Mucosa of rectum (tissue), 2 donors: ENCODE results near the gene SHB.
"Not testable (repeated sequence)": the region's sequence is repeated elsewhere in the genome, so short reads cannot be mapped to it uniquely, and the experiment has no call there.

Source experiments
- H3K27ac ChIP-seq, 2 donors: one replicate each; pipeline ENCODE4 v1.7.0; 2013; ENCODE audit warnings: inconsistent platforms in 2 of 2, low read depth in 2 of 2, low read length in 2 of 2
- H3K27me3 ChIP-seq, 2 donors: one replicate each; pipeline ENCODE4 v1.7.0; 2013; ENCODE audit warnings: low read length in 2 of 2; ENCODE audit not compliant: control insufficient read depth in 2 of 2, insufficient read depth in 2 of 2
- H3K36me3 ChIP-seq, 2 donors: one replicate each; pipeline ENCODE4 v1.7.0; 2013; ENCODE audit warnings: low read length in 2 of 2; ENCODE audit not compliant: control insufficient read depth in 2 of 2, insufficient read depth in 2 of 2
- H3K4me1 ChIP-seq, 2 donors: one replicate each; pipeline ENCODE4 v1.7.0; 2013; ENCODE audit warnings: low read length in 2 of 2, mild to moderate bottlenecking in 1 of 2; ENCODE audit not compliant: control insufficient read depth in 2 of 2, insufficient read depth in 2 of 2
- H3K4me3 ChIP-seq, 2 donors: one replicate each; pipeline ENCODE4 v1.7.0; 2013; ENCODE audit warnings: low read length in 2 of 2
- H3K9ac ChIP-seq, 2 donors: one replicate each; pipeline ENCODE4 v1.7.0; 2013; ENCODE audit warnings: low read length in 2 of 2, low read depth in 1 of 2, mild to moderate bottlenecking in 1 of 2
- H3K9me3 ChIP-seq, 2 donors: one replicate each; pipeline ENCODE4 v1.7.0; 2013; ENCODE audit warnings: low read length in 2 of 2; ENCODE audit not compliant: control insufficient read depth in 2 of 2
- donor health status: healthy.
- donor health status: Normal muscosa, but diverticular disease.

The SHB gene

DNA sequence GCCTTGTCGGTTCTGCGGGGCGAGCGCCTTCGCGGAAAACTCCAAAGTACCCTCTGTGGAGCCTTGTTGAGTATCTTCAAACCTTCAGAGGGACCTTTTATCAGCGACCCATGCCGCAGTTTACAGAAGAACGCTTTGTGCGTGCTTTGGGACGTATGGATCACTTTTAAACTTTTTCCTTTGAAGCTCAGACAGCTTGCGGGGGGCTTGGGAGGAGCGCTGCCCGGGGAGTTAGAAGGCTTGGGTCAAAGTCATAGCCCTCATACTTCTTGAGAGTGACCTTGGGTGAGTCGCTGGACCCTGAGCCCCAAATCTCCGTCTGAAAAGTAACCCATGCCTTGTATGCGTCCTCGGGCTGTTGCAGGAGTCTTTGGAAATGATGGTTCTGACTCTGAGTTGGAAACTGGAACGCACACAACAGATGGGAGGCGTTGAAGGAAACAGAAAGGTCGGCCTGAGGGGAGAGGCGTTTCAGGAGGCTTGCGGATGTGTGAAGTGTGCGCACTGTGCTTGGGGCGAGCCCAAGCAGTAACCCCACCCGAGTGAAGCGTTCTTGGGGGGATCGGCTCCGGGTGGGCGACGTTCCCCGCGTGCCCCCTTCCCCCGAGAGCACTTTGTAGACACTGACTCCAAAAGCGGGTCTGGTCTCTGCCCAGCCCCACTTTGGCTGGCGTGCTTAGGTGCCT, 164.4 kb downstream of the SHB start:
- Histone ChIP-seq H3K4me3 (peak overlapping the region; percentile 85 to 86), H3K36me3 (no peaks in the 10 kb centered on the region), H3K9ac (peak overlapping the region; percentile 63 to 82), H3K4me1 (peaks cover 17 to 21% of the 10 kb centered on the region in 2 donors), H3K27me3 (no peaks in the 10 kb centered on the region), H3K9me3 (no peaks in the 10 kb centered on the region), H3K27ac (peak overlapping the region; percentile 82 to 89)

DNA sequence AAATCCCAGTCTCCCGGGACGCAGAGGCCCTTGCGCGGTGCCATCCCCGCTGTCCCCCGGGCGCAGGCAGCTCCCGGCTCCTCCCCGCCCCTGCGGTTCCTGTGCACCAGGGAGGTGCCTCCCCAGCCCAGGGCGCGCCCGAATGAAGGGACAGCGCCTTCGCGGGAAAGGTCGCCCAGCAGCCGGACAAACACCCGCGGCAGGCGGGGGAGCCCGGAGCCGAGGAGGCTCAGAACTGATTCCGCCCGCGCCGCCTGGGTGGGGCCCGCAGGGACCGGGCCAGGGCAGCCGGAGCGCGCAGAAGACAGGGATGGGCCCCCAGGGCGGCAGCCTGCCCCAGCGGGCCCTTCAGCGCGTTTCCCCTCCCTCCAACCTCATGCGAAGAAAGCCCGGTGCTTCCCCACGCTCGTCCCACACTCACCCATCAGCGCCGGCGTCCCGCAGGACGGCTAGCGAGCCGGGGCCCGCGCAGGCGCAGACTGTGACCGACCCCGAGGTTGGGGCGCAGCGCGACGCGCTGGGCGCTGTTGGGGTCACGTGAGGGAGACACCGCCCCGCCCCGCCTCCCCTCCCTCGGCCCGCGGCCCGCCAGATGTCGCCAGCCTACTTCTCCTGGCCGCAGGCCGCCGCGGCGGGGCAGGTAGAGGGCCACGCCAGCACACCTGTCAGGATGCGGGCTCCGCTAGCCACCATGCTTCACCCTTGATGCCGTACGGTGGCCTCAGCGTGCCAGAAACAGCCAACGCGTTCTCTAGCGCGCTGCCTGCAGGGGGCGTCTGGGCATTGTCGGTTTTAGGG, 165.2 kb downstream of the SHB start, which contains the start of gene SLC25A51:
Gene SLC25A51, minus strand, starts transcription at position 481 of the 798 bp plus-strand sequence. CDS start 15,577 bp downstream, outside the sequence.
- Histone ChIP-seq H3K9ac (peak within 1 kb of the TSS; percentile 63 to 82), H3K4me1 (peaks cover 17 to 21% of the 10 kb centered on the region in 2 donors), H3K27ac (peak within 1 kb of the TSS; percentile 82 to 89), H3K9me3 (no peaks in the 10 kb centered on the region), H3K27me3 (no peaks in the 10 kb centered on the region), H3K4me3 (peak within 1 kb of the TSS; percentile 85 to 86), H3K36me3 (peaks cover 5 to 7% of the 10 kb centered on the region in 2 donors)

DNA sequence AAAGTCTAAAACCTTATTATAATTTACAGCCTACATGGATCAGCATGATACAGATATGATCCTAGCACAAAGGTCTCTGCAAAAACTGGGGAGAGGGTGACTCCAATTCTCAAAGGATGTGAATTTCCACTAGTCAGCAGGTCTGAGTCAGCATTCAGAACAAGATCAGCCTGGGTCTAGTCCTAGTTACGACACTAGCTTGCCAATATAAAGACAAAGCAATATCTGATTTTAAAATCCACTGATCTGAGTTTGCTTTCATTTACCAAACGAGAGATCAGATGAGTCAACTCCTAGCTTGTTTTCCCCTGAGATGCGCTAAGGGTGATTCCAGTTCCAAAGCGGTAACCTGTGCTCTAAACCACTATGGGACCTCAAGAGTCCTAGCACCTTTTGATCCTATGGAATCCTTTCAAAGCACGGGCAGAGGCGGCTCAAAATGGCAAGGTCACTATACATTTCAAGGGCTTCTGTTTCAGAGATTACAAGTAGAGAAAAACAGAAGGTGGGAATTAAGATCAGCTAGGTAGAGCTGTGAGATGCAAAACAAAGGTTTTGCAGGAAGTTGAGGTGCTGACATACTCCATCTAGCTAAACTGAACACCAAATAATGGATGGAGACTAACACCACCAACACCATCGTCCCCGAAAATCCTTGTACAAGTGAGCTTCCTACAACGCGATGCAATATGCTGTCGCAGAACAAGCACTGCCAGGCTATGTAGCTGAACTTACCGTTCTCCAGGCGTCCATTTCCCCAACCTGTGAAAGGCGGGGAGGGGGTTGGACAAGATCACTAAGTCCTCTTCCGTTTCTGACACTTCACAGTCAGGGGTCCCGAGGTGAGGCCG, 166.0 kb downstream of the SHB start:
- Histone ChIP-seq H3K27ac (peak overlapping the region; percentile 82 to 89), H3K36me3 (peaks cover 8 to 9% of the 10 kb centered on the region in 2 donors), H3K9me3 (no peaks in the 10 kb centered on the region), H3K9ac (peak overlapping the region; percentile 63 to 82), H3K4me3 (peak overlapping the region; percentile 85 to 86), H3K27me3 (no peaks in the 10 kb centered on the region), H3K4me1 (peaks cover 17 to 21% of the 10 kb centered on the region in 2 donors)

GRCh38 chr9:37902131-37902530, 166.9 kb downstream of the SHB start:
- peaks cover 17 to 21% of the 10 kb centered on the region in 2 donors for H3K4me1 ChIP-seq
- no peaks in the 10 kb centered on the region for H3K27me3 ChIP-seq
- no peak overlapping the region for H3K27ac ChIP-seq
- peaks cover 8 to 9% of the 10 kb centered on the region in 2 donors for H3K36me3 ChIP-seq
- H3K9me3 ChIP-seq = no peaks in the 10 kb centered on the region
- H3K9ac ChIP-seq = peak overlapping the region in 1 of 2 donors; percentile 36
- H3K4me3 ChIP-seq = no peak overlapping the region

GRCh38 chr9:37899041-37899440, 170.0 kb downstream of the SHB start:
- no peak overlapping the region for H3K9ac ChIP-seq
- no peak overlapping the region for H3K4me3 ChIP-seq
- H3K27me3 ChIP-seq = no peaks in the 10 kb centered on the region
- peaks cover 24 to 31% of the 10 kb centered on the region in 2 donors for H3K36me3 ChIP-seq
- H3K27ac ChIP-seq = no peak overlapping the region
- peaks cover 10 to 11% of the 10 kb centered on the region in 2 donors for H3K4me1 ChIP-seq
- no peaks in the 10 kb centered on the region for H3K9me3 ChIP-seq

DNA sequence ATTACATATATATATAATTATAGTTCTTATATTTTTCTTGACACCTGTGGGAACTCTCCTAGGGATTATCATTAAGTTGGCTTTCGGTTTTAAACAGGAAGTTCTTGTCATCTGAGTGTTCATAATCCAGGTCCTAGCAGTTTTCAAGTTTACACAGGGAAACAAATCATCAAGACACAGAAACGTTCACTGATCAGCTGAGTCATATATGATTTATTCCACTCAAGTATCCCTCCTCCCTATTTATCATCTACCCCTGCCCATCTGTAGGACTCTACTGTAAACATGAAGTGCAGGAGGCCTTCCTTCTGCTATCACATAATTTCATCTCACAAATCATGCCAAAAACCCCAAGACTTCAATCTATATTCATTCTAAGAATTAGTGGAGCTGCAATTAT, 171.4 kb downstream of the SHB start:
- H3K4me3 ChIP-seq = no peak overlapping the region
- peaks cover 4% of the 10 kb centered on the region in 2 donors for H3K4me1 ChIP-seq
- H3K27me3 ChIP-seq = no peaks in the 10 kb centered on the region
- H3K9me3 ChIP-seq = no peaks in the 10 kb centered on the region
- H3K27ac ChIP-seq = no peak overlapping the region
- peaks cover 27 to 41% of the 10 kb centered on the region in 2 donors for H3K36me3 ChIP-seq
- no peak overlapping the region for H3K9ac ChIP-seq

DNA sequence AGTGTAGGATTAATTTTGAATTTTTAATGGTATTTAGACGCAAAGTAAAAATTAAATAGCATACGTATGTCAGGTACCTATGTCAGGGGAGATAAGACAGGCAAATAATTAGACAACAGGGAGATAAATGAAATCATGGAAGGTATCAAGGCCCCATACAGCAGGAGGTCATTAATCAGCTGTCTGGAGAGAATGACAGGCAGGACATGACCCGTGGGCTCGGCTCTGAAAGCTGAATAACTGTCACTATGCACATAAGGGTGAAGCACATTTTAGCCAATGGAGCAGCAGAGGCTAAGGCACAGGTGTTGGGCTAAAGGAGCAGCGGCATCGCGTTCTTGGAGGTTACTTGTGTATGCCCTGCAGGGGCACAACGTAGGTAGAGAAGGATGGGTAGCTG, 177.0 kb downstream of the SHB start:
- H3K9me3 ChIP-seq = no peaks in the 10 kb centered on the region
- no peaks in the 10 kb centered on the region for H3K4me1 ChIP-seq
- H3K4me3 ChIP-seq = no peak overlapping the region
- peaks cover 32 to 37% of the 10 kb centered on the region in 2 donors for H3K36me3 ChIP-seq
- H3K9ac ChIP-seq = no peak overlapping the region
- H3K27me3 ChIP-seq = no peaks in the 10 kb centered on the region
- no peak overlapping the region for H3K27ac ChIP-seq

- H3K27ac ChIP-seq, H3K9ac ChIP-seq, H3K27me3 ChIP-seq, H3K4me1 ChIP-seq, H3K9me3 ChIP-seq, H3K4me3 ChIP-seq: not testable (repeated sequence)
- peaks cover 27 to 28% of the 10 kb centered on the region in 2 donors for H3K36me3 ChIP-seq
Observed at GRCh38 chr9:37891042-37891441, 178.0 kb downstream of the SHB start.

GRCh38 chr9:37889536-37889935, 179.5 kb downstream of the SHB start:
- Histone ChIP-seq H3K4me1 (no peaks in the 10 kb centered on the region), H3K27me3 (no peaks in the 10 kb centered on the region), H3K9ac (no peak overlapping the region)

More at GRCh38 chr9:37889536-37889935, 179.5 kb downstream of the SHB start:
- Histone ChIP-seq H3K9me3 (no peaks in the 10 kb centered on the region), H3K4me3 (no peak overlapping the region), H3K36me3 (peaks cover 16 to 20% of the 10 kb centered on the region in 2 donors), H3K27ac (no peak overlapping the region)
